ENCODE results near the gene OR2V1.

OR2V1 gene

GRCh38 chr5:181081989-181082388 is 49.0 kb downstream of the OR2V1 start:
- Histone ChIP-seq H3K27me3 (ENCODE audit: control insufficient read depth, low read length) (peaks cover 9% of the 10 kb centered on the region; the same call in 1 of the 2 replicates), H4K20me1 (ENCODE audit: control insufficient read depth, insufficient read depth, low read depth, low read length) (no peaks in the 10 kb centered on the region), H3K79me2 (ENCODE audit: control insufficient read depth, low read length) (no peaks in the 10 kb centered on the region), H3K4me2 (ENCODE audit: low read length) (no peak overlapping the region), H3K36me3 (ENCODE audit: control insufficient read depth, low read length) (no peaks in the 10 kb centered on the region), H3F3A (ENCODE audit: control insufficient read depth, insufficient read depth) (no peaks in the 10 kb centered on the region), H3K4me1 (ENCODE audit: control insufficient read depth, low read length) (no peaks in the 10 kb centered on the region), H3K9me2 (replicated peaks; ENCODE audit: control insufficient read depth, low read length) (no peaks in the 10 kb centered on the region), H3K27ac (ENCODE audit: low read depth, low read length) (no peak overlapping the region), H3K4me3 (ENCODE audit: low read length) (no peak overlapping the region), H3K9me3 (ENCODE audit: control insufficient read depth, insufficient read depth, low read length) (no peaks in the 10 kb centered on the region)
- TF ChIP-seq CTCF (IDR thresholded peaks at IDR 0.05; ENCODE audit: low read depth, low read length, poor library complexity, severe bottlenecking) (no peak), EZH2phosphoT487 (IDR thresholded peaks at IDR 0.05; ENCODE audit: borderline replicate concordance, low read length) (no peak)

GRCh38 chr5:181076920-181077319 is 54.0 kb downstream of the OR2V1 start:
- H3F3A ChIP-seq (ENCODE audit: control insufficient read depth, insufficient read depth), result no peaks in the 10 kb centered on the region
- no peak overlapping the region for H3K4me3 ChIP-seq (ENCODE audit: low read length)
- H4K20me1 ChIP-seq (ENCODE audit: control insufficient read depth, insufficient read depth, low read depth, low read length), result no peaks in the 10 kb centered on the region
- H3K4me2 ChIP-seq (ENCODE audit: low read length), result no peak overlapping the region
- no peak overlapping the region for H3K27ac ChIP-seq (ENCODE audit: low read depth, low read length)
- H3K79me2 ChIP-seq (ENCODE audit: control insufficient read depth, low read length), result no peaks in the 10 kb centered on the region
- no peaks in the 10 kb centered on the region for H3K27me3 ChIP-seq (ENCODE audit: control insufficient read depth, low read length)
- no peaks in the 10 kb centered on the region for H3K36me3 ChIP-seq (ENCODE audit: control insufficient read depth, low read length)
- H3K4me1 ChIP-seq (ENCODE audit: control insufficient read depth, low read length), result no peaks in the 10 kb centered on the region
- TF ChIP-seq CTCF (IDR thresholded peaks at IDR 0.05; ENCODE audit: low read depth, low read length, poor library complexity, severe bottlenecking), result no peak
- no peak for TF ChIP-seq EZH2phosphoT487 (IDR thresholded peaks at IDR 0.05; ENCODE audit: borderline replicate concordance, low read length)
- no peaks in the 10 kb centered on the region for H3K9me2 ChIP-seq (replicated peaks; ENCODE audit: control insufficient read depth, low read length)
- H3K9me3 ChIP-seq (ENCODE audit: control insufficient read depth, insufficient read depth, low read length), result peaks cover 15% of the 10 kb centered on the region; the same call in 1 of the 2 replicates

Measured in DOHH2 (cell line).